B cell (primary cell): ENCODE data around the gene BEGAIN.

Experiments used
- CTCF ChIP-seq: fragments of 200-600 bp; IDR thresholded peaks from one replicate; pipeline ENCODE4 v1.8.0; 2022; ENCODE audit warnings: antibody characterized with exemption, mild to moderate bottlenecking
- EZH2 ChIP-seq: IDR thresholded peaks from 2 replicates; pipeline ENCODE4 v1.6.1; 2012; ENCODE audit warnings: borderline replicate concordance, low read depth, mild to moderate bottlenecking, moderate library complexity, low read length; ENCODE audit not compliant: insufficient read depth, poor library complexity, severe bottlenecking

- no peak for TF ChIP-seq CTCF
- no peak for TF ChIP-seq EZH2
Measured at GRCh38 chr14:100587086-100587762, at the start of gene BEGAIN.
